ENCODE measurements around the gene ZFYVE28. TPM values are rescaled to one million over a fixed set of nuclear protein-coding genes. Genes with fewer than 3 reads are reported as not detected.

Gene ZFYVE28
- polyA plus RNA-seq, 1 of the 3 experiments (the other 2 are of a cell fraction), result 3.2 TPM

DNA sequence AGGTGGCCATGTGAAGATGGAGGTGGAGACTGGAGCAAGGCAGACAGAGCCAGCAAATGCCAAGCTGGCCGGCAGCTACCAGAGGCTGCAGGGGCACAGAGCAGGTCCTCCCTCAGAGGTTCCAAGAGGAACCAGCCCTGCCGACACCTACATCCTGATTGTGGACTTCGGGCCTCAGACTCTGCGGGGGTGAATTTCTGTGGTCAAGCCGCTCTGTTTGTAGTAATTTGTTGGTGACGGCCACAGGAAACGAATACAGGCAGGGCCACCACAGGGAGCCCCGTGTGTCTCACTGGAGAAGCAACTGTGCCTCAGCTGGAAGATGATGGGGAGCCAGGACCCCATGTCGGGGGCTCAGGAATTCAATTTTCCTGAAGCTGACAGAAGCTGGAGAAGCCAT, 28.3 kb downstream of the ZFYVE28 start:
- H3K9me3 ChIP-seq, result no peaks in the 10 kb centered on the region
- CTCF ChIA-PET, result interaction anchor here (0.8 to 1.3 kb wide), 3 partner anchors 29 to 170 kb away, joined by 3 to 4 read pairs (median 3); partner anchors contain the start of gene CFAP99
- no peaks in the 10 kb centered on the region for H3K9me2 ChIP-seq
- H3K4me3 ChIP-seq (ENCODE audit: low read depth in 2 of 2, low read length in 1 of 2), result no peak overlapping the region
- H3K27me3 ChIP-seq (ENCODE audit: insufficient read depth), result no peaks in the 10 kb centered on the region
- no peak overlapping the region for H3K9ac ChIP-seq
- no peak for DNase-seq
- no peaks in the 10 kb centered on the region for H3K79me2 ChIP-seq (ENCODE audit: insufficient read depth)
- H4K20me1 ChIP-seq (ENCODE audit: insufficient read depth), result no peaks in the 10 kb centered on the region
- H3K4me1 ChIP-seq (ENCODE audit: control insufficient read depth in 1 of 2, insufficient read depth in 2 of 2, low read depth in 1 of 2, low read length in 1 of 2), result peaks cover 1 to 27% of the 10 kb centered on the region in 2 experiments; a peak in 3 of 4 replicates
- 42% methylated on average over 2 of the region's 9 CpGs for WGBS (ENCODE audit: low lambda C conversion rate)
- POLR2A ChIA-PET, result no interaction called here
- H3K36me3 ChIP-seq (replicated peaks in 1 of 2; ENCODE audit: control insufficient read depth in 1 of 2, insufficient read depth in 2 of 2, low read length in 1 of 2), result no peaks in the 10 kb centered on the region
- no peaks in the 10 kb centered on the region for H3F3A ChIP-seq (replicated peaks; ENCODE audit: insufficient read depth)
- peak overlapping the region in 1 of 2 experiments; percentile 74; a peak in 2 of 4 replicates for H3K27ac ChIP-seq (ENCODE audit: low read depth in 2 of 2, low read length in 1 of 2)
- TF ChIP-seq, protein P1, sequence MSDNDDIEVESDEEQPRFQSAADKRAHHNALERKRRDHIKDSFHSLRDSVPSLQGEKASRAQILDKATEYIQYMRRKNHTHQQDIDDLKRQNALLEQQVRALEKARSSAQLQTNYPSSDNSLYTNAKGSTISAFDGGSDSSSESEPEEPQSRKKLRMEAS (IDR thresholded peaks at IDR 0.05; ENCODE audit: low read depth), result no peak
- TF ChIP-seq SMC3 (IDR thresholded peaks at IDR 0.05; ENCODE audit: low read depth, low read length) (no peak), RAD21 (IDR thresholded peaks at IDR 0.05; ENCODE audit: low read length) (no peak), POLR2AphosphoS5 (IDR thresholded peaks at IDR 0.05; ENCODE audit: low read depth, low read length) (no peak)
- no peak overlapping the region for H2AFZ ChIP-seq (ENCODE audit: low read depth)
- H3K4me2 ChIP-seq, result no peak overlapping the region

DNA sequence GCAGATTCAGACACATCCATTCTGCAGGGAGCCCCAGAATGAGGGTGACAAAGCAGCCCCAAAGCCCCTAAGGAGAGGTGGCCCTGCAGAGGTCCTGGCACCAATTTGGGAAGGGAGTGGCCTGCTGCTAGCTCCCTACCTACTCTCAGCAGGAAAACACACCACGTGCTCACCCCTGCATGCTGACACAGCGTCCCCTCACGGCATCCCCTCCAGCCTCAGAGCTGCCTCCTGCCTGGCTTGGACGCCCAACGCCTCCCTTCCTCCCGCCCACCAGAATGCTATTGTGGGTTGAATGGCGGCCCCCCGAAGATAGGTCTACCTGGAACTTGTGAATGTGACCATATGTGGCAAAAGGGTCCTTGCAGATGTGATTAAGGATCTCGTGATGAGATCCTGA, 28.8 kb downstream of the ZFYVE28 start:
- H2AFZ ChIP-seq (ENCODE audit: low read depth), result no peak overlapping the region
- 94% methylated on average over 9 of the region's 9 CpGs for WGBS (ENCODE audit: low lambda C conversion rate)
- H3K4me2 ChIP-seq, result no peak overlapping the region
- no peaks in the 10 kb centered on the region for H3K9me3 ChIP-seq
- ChIA-PET POLR2A (no interaction called here), CTCF (interaction anchor here (1.3 kb wide), 1 partner anchor 131 kb away, joined by 4 read pairs; no protein-coding TSS in a partner anchor)
- TF ChIP-seq TCF12 (IDR thresholded peaks at IDR 0.05) (no peak), NRF1 (IDR thresholded peaks at IDR 0.05; ENCODE audit: low read depth, low read length) (no peak), GATA2 (CRISPR knock-in tag; IDR thresholded peaks at IDR 0.05) (no peak), ELF1 (IDR thresholded peaks at IDR 0.05) (no peak), SIN3A (IDR thresholded peaks at IDR 0.05; ENCODE audit: borderline replicate concordance, low read depth, low read length) (no peak), FOXJ3 (CRISPR knock-in tag; IDR thresholded peaks at IDR 0.05) (no peak), CHD2 (IDR thresholded peaks at IDR 0.05; ENCODE audit: low read length, partially characterized antibody) (no peak), TEAD4 (IDR thresholded peaks at IDR 0.05; ENCODE audit: borderline replicate concordance, insufficient read depth) (no peak), RFX5 (IDR thresholded peaks at IDR 0.05; ENCODE audit: low read length) (no peak), FOXM1 (IDR thresholded peaks at IDR 0.05; ENCODE audit: low read depth) (no peak), POLR2AphosphoS5 (IDR thresholded peaks at IDR 0.05; ENCODE audit: low read depth, low read length) (no peak), EZH2phosphoT487 (IDR thresholded peaks at IDR 0.05; ENCODE audit: borderline replicate concordance, low read depth) (no peak), TAF1 (IDR thresholded peaks at IDR 0.05; ENCODE audit: borderline replicate concordance, low read depth, low read length) (no peak)
- TF ChIP-seq, protein P2, sequence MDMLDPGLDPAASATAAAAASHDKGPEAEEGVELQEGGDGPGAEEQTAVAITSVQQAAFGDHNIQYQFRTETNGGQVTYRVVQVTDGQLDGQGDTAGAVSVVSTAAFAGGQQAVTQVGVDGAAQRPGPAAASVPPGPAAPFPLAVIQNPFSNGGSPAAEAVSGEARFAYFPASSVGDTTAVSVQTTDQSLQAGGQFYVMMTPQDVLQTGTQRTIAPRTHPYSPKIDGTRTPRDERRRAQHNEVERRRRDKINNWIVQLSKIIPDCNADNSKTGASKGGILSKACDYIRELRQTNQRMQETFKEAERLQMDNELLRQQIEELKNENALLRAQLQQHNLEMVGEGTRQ (IDR thresholded peaks at IDR 0.05; ENCODE audit: borderline replicate concordance, low read depth, low read length), result no peak
- TF ChIP-seq, protein P3, sequence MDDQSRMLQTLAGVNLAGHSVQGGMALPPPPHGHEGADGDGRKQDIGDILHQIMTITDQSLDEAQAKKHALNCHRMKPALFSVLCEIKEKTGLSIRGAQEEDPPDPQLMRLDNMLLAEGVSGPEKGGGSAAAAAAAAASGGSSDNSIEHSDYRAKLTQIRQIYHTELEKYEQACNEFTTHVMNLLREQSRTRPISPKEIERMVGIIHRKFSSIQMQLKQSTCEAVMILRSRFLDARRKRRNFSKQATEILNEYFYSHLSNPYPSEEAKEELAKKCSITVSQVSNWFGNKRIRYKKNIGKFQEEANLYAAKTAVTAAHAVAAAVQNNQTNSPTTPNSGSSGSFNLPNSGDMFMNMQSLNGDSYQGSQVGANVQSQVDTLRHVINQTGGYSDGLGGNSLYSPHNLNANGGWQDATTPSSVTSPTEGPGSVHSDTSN (IDR thresholded peaks at IDR 0.05), result no peak
- no peak overlapping the region for H3K9ac ChIP-seq
- H3K36me3 ChIP-seq (replicated peaks in 1 of 2; ENCODE audit: control insufficient read depth in 1 of 2, insufficient read depth in 2 of 2, low read length in 1 of 2), result no peaks in the 10 kb centered on the region
- no peak overlapping the region for H3K4me3 ChIP-seq (ENCODE audit: low read depth in 2 of 2, low read length in 1 of 2)
- peaks cover 0 to 27% of the 10 kb centered on the region in 2 experiments; a peak in 2 of 4 replicates for H3K4me1 ChIP-seq (ENCODE audit: control insufficient read depth in 1 of 2, insufficient read depth in 2 of 2, low read depth in 1 of 2, low read length in 1 of 2)
- no peaks in the 10 kb centered on the region for H3F3A ChIP-seq (replicated peaks; ENCODE audit: insufficient read depth)
- H3K9me2 ChIP-seq, result no peaks in the 10 kb centered on the region
- no peaks in the 10 kb centered on the region for H4K20me1 ChIP-seq (ENCODE audit: insufficient read depth)
- no peak overlapping the region for H3K27ac ChIP-seq (ENCODE audit: low read depth in 2 of 2, low read length in 1 of 2)
- H3K79me2 ChIP-seq (ENCODE audit: insufficient read depth), result no peaks in the 10 kb centered on the region
- no peaks in the 10 kb centered on the region for H3K27me3 ChIP-seq (ENCODE audit: insufficient read depth)
- DNase-seq, result no peak

Data from SK-N-SH (cell line).